HG02840 (cell line): ENCODE measurements around the gene ADRM1.
A peak's percentile ranks its signal among the peaks of the same experiment; 100 is the strongest.

Experiments used
- ATAC-seq: cut with Tn5 transposase; IDR thresholded peaks from one replicate; pipeline ENCODE4 v1.9.1; 2021; ENCODE audit warnings: mild to moderate bottlenecking, moderate library complexity, moderate number of reproducible peaks; ENCODE audit not compliant: unreplicated experiment, low FRiP score

Gene ADRM1

DNA sequence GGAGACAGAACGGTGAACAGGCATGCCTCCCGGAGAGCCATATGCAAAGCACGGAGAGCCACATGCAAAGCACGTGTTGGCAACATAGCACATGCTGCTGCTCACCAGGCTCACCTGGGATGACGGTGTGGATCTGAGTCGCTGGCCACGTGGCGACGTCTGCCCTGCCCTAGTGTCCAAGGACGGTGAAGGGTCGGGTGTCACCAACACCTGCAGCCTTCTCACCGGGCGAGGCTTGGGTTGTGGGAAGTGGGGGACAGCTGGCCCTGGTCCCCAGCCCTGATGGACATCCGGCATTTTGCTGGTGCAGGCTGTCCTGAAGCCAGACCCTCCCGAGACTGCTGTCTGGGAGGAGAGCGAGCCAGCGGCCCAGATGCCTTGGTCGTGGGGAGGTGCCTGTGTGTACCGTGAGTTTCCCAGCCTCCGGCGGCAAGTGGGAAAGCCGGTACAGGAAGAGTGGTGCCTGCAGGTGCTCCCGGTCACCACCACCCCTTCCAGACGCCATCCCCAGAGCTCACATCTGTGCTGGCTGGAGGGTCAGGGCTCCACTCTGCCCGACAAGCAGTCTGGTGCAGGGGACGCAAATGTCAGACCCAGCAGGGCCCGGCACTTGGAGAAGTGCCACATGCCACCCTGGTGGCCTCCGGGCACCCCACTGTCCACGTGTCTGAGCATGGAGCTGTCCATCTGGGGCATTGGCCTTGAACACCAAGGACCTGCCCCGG is 5.9 kb upstream of the ADRM1 start:
- no peak for ATAC-seq

GRCh38 chr20:62297449-62298227 is 5.2 kb upstream of the ADRM1 start:
- no peak for ATAC-seq

- ATAC-seq: no peak
Observed at GRCh38 chr20:62298577-62299249, 4.1 kb upstream of the ADRM1 start.

DNA sequence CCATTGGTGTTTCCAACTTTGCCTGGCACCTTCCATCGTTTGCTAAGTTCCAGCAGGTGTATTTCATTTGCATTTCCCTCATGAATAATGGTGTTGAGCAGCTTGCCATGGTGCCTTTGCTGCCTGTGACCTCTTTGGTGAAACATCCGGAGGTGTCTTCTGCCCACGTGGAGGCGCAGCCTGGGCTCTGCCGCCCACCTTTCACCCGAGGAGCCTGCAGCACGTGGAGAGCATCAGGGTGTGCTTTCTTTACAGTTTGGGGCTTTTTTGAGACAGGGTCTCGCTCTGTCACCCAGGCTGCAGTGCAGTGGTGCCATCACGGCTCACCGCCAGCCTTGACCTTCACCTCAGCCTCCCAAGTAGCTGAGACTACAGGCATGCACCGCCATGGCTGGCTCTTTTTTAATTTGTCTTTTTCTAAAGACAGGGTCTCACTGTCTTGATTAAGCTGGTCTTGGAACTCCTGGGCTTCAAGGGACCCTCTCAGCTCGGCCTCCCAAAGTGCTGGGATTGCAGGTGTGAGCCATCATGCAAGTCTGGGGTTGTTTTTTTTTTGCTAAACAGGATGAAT is 3.0 kb upstream of the ADRM1 start:
- ATAC-seq: no peak

- no peak for ATAC-seq
Observed at GRCh38 chr20:62300319-62300718, 2.5 kb upstream of the ADRM1 start.

- no peak for ATAC-seq
Observed at GRCh38 chr20:62301111-62301668, 1.6 kb upstream of the ADRM1 start.

DNA sequence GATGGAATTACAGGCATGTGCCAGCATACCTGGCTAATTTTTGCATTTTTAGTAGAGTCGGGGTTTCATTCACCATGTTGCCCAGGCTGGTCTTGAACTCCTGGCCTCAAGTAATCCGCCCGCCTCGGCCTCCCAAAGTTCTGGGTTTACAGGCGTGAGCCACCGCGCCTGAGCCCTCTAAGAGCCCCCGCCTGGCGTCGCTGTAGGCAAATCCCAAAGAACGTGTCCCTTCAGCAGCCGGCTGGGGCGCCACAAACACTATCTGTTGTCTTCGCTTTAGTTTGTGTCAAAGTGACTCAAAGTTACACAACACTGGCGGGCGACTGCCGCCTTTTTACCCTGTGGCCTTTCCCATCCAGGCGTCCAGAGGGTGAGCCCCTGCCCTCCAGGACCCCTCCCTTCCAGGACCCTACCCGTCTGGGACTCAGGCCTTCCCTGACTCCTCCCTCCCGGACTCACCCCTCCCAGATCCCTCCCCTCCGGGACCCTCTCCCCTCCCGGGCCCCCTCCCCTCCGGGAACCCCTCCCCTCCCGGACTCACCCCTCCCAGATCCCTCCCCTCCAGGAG is 940 bp upstream of the ADRM1 start:
- ATAC-seq: peak; percentile 32

GRCh38 chr20:62303062-62303339 is 204 bp downstream of the ADRM1 start:
- ATAC-seq: no peak

- ATAC-seq: no peak
Observed at GRCh38 chr20:62303340-62304226, 786 bp downstream of the ADRM1 start.

- no peak for ATAC-seq
Observed at GRCh38 chr20:62304331-62305148, 1.7 kb downstream of the ADRM1 start.

GRCh38 chr20:62305149-62305764 is 2.5 kb downstream of the ADRM1 start:
- ATAC-seq: no peak

DNA sequence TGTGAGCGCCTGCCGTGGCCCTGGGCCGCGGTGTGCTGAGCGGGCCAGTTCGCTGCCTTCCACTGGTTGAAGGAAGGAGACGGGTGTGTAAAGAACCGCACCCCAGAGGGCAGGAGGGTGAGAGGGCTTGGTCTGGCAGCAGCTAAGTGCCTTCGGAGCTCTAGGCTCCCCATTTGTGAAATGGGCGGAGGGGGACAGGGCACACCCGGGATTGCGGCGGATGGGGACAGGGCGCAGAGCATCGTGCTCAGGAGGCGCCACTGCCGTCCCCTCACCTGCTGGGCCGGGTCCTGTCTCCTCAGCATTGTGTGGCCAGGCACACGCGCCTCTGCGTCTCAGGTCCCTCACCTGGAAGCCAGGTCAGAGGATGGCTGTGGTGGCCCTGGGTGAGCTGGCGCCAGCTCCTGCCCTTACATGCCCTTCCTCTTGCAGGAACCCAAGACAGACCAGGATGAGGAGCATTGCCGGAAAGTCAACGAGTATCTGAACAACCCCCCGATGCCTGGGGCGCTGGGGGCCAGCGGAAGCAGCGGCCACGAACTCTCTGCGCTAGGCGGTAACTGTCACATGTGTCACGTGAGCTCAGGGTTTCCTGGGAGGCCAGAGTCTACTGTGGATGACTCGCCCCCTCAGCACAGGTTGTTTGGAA is 3.1 kb downstream of the ADRM1 start:
- ATAC-seq: no peak

DNA sequence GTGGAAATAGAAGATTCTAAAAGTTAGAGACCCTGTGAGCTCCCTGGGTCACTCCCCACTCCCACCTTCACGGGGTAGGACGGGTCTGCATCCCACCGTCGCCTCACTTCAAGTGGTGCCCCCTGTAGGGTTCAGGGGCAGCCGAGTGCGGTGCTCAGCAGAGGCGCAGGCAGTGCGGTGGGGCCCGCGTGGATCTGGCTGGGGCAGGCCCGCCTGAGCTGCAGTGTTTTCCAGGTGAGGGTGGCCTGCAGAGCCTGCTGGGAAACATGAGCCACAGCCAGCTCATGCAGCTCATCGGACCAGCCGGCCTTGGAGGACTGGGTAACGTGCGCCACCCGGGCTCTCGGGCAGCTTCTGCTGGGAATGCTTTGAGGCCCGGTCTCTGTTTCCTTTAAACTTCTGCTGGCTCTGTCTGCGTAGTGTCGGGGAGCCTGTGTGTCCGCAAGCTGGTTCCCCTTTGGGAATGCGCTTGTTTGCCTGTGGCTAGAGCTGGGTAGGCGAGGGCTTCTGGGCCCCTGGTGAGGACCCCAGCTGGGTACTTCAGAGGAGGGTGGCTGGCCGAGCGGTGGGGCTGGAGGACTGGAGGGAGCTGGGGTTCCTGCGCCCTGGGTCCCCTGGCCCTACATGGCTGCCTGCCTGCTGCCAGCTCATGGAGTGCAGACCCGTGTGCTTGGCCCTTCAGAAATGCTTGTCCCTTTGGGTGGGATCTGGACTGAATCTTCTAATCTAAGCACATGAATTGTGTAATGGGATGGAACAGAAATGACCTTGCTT is 3.8 kb downstream of the ADRM1 start:
- no peak for ATAC-seq

DNA sequence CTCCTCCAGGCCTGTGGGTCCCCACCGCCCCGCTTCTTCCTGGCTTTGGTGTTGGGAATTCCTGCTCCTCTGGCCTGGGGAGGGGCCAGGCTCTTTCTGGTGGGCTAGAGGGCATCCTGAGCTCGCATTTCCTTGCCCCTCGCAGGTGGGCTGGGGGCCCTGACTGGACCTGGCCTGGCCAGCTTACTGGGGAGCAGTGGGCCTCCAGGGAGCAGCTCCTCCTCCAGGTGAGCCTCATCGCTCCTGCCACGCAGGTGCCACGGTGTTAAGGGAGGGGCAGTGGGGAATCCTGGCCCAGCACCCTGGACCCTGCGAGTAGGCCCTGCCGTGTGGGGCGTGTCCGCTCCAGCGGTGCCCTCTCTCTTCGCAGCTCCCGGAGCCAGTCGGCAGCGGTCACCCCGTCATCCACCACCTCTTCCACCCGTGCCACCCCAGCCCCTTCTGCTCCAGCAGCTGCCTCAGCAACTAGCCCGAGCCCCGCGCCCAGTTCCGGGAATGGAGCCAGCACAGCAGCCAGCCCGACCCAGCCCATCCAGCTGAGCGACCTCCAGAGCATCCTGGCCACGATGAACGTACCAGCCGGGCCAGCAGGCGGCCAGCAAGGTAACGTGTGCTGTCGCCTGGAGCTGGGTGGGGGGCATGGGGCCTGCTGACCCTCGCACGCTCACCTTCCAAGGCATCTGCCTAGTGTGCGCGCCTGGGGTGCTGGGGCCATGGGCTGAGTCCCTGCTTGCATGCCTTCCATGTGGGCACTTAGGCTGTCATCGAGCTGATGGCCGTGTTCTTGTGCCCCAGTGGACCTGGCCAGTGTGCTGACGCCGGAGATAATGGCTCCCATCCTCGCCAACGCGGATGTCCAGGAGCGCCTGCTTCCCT is 4.7 kb downstream of the ADRM1 start:
- ATAC-seq: no peak

DNA sequence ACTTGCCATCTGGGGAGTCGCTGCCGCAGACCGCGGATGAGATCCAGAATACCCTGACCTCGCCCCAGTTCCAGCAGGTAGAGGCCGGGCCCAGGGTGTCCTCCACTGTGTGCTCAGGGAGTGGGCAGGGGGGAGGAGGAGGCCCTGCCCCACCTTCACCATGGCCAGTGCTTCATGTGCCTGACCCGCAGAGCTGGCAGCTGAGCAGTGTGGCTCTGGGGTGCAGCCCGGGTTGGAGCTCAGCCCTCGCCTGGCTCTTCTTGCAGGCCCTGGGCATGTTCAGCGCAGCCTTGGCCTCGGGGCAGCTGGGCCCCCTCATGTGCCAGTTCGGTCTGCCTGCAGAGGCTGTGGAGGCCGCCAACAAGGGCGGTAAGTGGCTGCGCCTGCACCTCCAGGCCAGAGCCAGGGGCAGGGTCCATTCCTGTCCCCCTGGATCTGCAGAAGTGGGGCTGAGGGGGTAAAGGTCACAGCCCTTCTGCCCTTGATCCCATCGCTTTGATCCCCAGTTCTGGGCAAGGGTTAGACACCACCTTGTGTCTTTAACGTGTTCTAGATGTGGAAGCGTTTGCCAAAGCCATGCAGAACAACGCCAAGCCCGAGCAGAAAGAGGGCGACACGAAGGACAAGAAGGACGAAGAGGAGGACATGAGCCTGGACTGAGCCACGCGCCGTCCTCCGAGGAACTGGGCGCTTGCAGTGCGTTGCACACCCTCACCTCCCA is 5.5 kb downstream of the ADRM1 start:
- ATAC-seq: no peak
